K562 (cell line): ENCODE data around the gene PIK3R1.

Source experiments
- CEBPB ChIP-seq: fragments of 450-650 bp; IDR thresholded peaks from 2 replicates; pipeline ENCODE4 v1.6.1; 2016; ENCODE audit warnings: missing genetic modification characterization, missing compliant biosample characterization
- KLF6 ChIP-seq: fragments of 250-450 bp; sonication (Bioruptor Pico); IDR thresholded peaks from 2 replicates; pipeline ENCODE4 v1.4.0; 2020; ENCODE audit warnings: mild to moderate bottlenecking, moderate library complexity, borderline replicate concordance
- POLR2A ChIP-seq: fragments of 450-650 bp; conservative IDR thresholded peaks from 2 replicates; pipeline ENCODE4 v1.6.1; 2016
- PRPF4 ChIP-seq: fragments of 200-400 bp; formaldehyde crosslinking; IDR thresholded peaks from one replicate; pipeline ENCODE4 v1.6.1; 2017; ENCODE audit warnings: low read length, low read depth, mild to moderate bottlenecking; ENCODE audit not compliant: insufficient read depth, poor library complexity, severe bottlenecking
- ZNF146 ChIP-seq: IDR thresholded peaks from one replicate; pipeline ENCODE4 v1.6.1; 2018; ENCODE audit warnings: missing compliant biosample characterization; ENCODE audit not compliant: unreplicated experiment
- ZNF324 ChIP-seq: fragments of 250-450 bp; sonication (Bioruptor Pico); IDR thresholded peaks from 2 replicates; pipeline ENCODE4 v1.4.0; 2020; ENCODE audit warnings: mild to moderate bottlenecking
- TF ChIP-seq, protein P1 (sequence below), 3 experiments: IDR thresholded peaks in 2 of 3; conservative IDR thresholded peaks in 1 of 3; 2 replicates each; pipeline ENCODE4 v1.5.1; 2011 to 2012; ENCODE audit warnings: low read length in 3 of 3, mild to moderate bottlenecking in 3 of 3, control low read depth in 2 of 3, improper control_type of control experiment in 1 of 3, inconsistent platforms in 1 of 3, low read depth in 1 of 3, mixed read lengths in 1 of 3, moderate library complexity in 1 of 3; ENCODE audit not compliant: insufficient read depth in 2 of 3

DNA sequence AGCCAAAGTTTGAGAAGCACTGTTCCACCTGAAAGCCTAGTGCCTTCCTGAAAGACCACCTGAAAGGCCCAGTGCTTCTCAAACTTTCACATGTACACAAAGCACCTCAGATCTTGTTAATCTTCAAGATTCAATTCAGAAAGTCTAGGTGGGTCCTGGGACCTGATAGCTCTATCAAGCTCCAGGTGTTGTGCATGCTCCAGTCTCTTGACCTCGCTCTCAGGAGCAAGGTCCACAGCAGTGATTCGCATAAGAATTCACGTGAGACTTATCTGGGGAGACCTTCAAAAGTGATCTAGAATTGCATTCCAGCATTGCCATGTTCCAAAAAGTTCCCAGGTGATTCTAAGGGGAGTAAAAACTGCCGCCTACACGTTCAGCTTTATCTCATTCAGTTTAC is 102.1 kb downstream of the PIK3R1 start:
- TF ChIP-seq POLR2A (no peak), KLF6 (no peak), CEBPB (tag) (no peak), PRPF4 (no peak), ZNF324 (CRISPR knock-in tag) (no peak), ZNF146 (CRISPR knock-in tag) (no peak)
- TF ChIP-seq, protein P1, sequence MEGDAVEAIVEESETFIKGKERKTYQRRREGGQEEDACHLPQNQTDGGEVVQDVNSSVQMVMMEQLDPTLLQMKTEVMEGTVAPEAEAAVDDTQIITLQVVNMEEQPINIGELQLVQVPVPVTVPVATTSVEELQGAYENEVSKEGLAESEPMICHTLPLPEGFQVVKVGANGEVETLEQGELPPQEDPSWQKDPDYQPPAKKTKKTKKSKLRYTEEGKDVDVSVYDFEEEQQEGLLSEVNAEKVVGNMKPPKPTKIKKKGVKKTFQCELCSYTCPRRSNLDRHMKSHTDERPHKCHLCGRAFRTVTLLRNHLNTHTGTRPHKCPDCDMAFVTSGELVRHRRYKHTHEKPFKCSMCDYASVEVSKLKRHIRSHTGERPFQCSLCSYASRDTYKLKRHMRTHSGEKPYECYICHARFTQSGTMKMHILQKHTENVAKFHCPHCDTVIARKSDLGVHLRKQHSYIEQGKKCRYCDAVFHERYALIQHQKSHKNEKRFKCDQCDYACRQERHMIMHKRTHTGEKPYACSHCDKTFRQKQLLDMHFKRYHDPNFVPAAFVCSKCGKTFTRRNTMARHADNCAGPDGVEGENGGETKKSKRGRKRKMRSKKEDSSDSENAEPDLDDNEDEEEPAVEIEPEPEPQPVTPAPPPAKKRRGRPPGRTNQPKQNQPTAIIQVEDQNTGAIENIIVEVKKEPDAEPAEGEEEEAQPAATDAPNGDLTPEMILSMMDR (IDR thresholded peaks at IDR 0.05 in 2 of 3, conservative IDR thresholded peaks at IDR 0.05 in 1 of 3; ENCODE audit: insufficient read depth in 2 of 3, low read depth in 1 of 3, low read length in 3 of 3): no peak
